IPS-NIHi7 (cell line): ENCODE data around the gene DNAJB12.
"Not testable (repeated sequence)": the region's sequence is repeated elsewhere in the genome, so short reads cannot be mapped to it uniquely, and the experiment has no call there.

Experiments used
- DNase-seq: peaks from one replicate; pipeline ENCODE4 v3.0.0; 2012; ENCODE audit warnings: mixed read lengths; ENCODE audit errors: extremely low spot score

Gene DNAJB12

DNA sequence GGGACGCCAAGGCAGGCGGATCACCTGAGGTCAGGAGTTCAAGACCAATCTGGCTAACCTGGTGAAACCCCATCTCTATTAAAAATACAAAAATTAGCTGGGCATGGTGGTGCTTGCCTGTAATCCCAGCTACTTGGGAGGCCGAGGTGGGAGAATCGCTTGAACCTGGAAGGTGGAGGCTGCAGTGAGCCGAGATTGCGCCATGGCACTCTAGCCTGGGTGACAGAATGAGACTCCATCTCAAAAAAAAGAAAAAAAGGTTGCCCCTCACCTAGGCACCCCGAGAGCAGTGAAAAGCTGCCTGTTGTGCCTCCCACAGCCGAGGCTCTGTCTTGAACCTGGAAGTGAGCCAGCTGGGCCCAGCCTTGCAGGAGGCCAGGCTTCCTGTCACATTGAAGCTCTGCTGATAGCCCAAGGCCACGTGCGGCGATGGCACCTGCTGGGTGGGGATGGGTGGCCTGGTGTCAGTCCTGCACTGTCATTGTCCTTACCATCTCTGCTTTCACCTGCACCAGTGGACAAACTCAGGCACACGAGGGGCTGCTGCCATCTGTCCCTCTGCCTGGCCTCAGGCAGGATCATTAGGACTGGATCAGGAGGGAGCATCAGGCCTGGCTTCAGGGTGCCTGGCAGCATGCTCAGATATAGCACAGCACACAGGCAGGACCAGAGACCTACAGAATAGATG lies 37.8 kb downstream of the DNAJB12 start:
- DNase-seq: no peak

DNA sequence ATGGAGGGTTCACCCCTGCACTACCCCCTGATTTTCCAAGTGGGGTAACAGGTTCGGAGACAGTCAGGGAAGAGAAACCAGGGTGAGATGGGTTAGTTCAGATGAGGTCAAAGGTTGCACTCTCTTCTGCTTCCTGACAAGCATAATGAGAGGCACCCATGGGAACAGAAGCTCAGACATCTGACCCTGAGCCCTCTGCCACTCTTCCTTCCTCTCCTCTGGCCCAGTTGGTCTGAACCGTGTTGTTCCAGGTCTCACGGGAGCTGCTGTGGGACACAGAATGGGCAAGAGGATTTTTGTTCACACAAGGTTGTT lies 38.4 kb downstream of the DNAJB12 start:
- DNase-seq: no peak

GRCh38 chr10:72315611-72316385 lies 38.9 kb downstream of the DNAJB12 start:
- no peak for DNase-seq

GRCh38 chr10:72315054-72315453 lies 39.7 kb downstream of the DNAJB12 start:
- no peak for DNase-seq

GRCh38 chr10:72314263-72314662 lies 40.5 kb downstream of the DNAJB12 start:
- no peak for DNase-seq

DNA sequence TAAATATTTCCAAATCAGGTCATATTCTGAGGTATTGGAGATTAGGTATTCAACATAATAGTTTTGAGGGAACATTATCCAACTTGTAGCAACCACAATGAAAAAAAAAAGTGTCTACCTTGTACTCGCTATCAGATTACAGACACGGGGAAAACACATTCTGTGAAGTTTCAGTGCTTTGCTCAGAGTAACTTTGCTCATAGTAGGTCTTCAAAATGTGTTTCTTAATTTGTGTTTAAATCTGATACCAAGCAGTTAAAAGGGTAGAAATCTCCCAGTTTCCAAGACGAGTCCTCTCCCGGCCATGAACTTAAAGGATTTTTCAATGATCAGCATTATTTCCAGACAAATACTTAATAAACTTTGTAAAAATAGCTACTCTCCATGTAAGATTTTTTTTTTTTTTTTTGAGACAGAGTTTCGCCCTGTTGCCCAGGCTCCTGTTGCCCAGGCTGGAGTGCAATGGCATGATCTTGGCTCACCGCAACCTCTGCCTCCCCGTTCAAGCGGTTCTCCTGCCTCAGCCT lies 41.8 kb downstream of the DNAJB12 start:
- DNase-seq: no peak

DNA sequence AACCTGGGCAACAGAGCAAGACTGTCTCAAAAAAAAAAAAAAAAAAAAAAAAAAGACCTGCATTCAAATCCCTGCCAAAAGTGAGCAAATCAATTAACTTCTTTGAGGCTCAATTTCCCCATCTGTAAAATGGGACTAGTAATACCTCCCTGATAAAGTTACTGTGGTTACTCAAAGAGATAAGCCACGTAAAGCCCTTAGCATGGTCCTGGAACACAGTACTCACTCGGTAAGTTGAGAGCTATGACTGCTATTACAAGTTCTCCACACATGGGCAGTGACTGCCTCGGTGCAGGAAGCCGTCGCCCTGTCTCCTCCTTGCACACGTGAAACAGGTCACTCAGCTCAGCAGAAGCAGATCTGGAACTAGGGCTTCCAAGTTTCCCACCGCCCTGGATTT lies 43.1 kb downstream of the DNAJB12 start:
- no peak for DNase-seq

DNA sequence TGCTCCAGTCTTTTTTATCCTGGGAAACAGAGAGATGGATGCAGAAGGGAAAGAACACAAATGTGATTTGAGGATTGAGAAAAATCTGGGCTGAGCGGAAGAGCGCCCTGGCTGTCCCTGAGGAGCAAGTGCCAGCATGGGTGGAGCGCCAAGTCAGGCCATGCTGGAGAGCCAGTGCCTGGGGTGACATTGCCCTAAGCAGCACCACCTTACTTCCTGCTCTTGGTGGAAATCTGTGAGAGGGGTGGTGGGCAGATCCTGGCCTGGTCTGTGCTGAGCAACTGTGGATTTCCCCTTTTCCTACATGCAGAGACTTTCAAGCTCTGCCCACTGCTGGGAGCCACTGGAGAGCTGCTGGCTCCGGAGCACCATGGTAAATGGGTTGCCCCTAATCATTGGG lies 44.1 kb downstream of the DNAJB12 start:
- no peak for DNase-seq

- no peak for DNase-seq
These were observed 44.5 kb downstream of the DNAJB12 start for GRCh38 chr10:72310241-72310633.

DNA sequence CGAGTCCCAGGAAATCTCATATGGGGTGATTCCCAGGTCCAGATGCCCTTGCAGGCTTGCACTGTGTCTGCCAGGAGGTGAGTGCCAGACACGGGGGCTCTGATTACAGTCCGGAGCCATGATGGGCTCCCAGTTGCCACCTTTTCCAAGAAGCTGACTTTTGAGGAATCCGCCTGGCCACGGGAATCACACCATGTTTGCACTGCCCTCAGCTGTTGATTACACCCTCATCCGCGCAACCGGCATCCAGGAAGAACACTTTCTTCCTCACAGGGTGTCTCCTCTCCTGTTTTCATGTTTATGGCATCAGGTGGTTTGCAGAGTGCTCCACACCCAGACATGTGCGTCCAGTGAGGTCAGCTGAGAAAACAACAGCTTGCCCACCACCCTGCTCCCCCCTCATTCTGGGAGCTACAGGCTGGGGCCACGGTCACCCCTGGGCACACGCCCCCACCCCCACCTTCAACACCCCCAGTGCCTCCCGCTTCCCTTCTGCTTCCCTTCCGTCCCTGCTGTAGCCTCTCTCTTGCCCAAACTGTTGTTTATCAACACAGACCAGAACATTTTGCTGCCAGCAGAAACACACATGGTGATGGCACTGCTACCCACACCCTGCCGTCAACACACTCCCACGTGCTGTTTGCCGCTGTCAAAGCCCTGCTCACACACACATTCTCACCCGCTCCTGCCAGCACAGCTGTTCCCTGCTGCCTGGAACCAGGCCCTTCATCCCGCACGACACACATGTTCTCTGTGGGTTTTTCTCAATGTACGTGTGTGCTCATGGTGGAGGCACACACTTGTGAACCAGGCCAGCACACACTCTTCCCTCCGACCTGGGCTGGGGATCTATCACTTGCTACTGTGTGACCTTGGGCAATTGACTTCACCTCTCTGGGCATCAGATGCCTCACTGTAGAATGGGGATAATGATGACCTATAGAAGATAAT lies 45.2 kb downstream of the DNAJB12 start:
- DNase-seq: no peak

GRCh38 chr10:72308320-72308987 lies 46.3 kb downstream of the DNAJB12 start:
- DNase-seq: no peak

- DNase-seq: not testable (repeated sequence)
These were observed 47.0 kb downstream of the DNAJB12 start for GRCh38 chr10:72307711-72308110.

GRCh38 chr10:72306215-72306760 lies 48.4 kb downstream of the DNAJB12 start:
- no peak for DNase-seq

- DNase-seq: no peak
These were observed 51.1 kb downstream of the DNAJB12 start for GRCh38 chr10:72303424-72304128.

DNA sequence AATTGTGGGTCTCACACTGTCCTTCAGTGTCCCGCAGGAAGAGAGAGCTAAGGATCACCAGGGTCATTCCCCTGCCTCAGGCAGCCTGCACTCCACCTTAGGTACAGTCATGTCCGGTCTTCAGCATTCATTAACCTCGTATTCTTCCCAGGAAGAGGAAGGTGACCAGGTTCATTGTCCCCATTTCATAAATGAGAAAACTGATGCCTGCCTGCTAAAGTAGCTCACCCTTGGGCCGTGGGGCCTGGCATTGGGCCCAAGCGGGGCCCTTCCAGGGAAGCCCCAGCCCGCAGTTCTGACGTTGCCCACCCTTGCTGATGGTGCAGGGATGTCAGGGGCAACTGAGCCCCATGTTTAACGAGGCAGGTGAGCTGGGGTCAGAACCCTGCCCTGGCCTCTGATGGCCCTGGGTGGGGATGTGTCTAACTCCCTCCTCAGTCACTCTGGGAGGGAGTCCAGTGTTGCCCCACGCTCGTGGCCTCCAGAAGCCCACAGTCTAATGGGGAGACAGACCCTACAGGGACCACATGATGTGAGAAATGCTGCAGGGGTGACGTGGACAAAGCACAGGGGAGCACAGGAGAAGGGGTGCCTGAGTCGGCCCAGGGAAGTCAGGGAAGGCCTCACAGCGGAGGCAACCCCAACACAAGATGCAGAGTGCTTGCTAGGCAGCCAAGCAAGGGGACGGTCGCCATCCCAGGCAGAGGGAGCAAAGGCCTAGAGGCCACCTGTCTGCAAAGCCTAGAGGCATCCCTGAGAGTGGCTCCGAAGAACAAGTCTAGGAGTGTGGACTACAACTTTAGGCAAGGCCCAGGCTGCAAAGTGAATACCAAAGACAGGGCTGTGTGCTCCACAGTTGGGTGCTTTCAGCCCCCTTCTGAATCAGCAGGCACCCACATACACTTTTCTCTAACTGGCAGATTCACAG lies 55.9 kb downstream of the DNAJB12 start:
- no peak for DNase-seq

GRCh38 chr10:72297805-72298591 lies 56.7 kb downstream of the DNAJB12 start:
- peak; percentile 96 for DNase-seq

- DNase-seq: no peak
These were observed 57.4 kb downstream of the DNAJB12 start for GRCh38 chr10:72297281-72297804.

- not testable (repeated sequence) for DNase-seq
These were observed 57.9 kb downstream of the DNAJB12 start for GRCh38 chr10:72296829-72297280.
